GM12878 (cell line): ENCODE data around the gene REPS2.

Source experiments
- EGR1 ChIP-seq, 2 experiments: IDR thresholded peaks; 1 replicate in 1 of 2; 2 replicates in 1 of 2; pipeline ENCODE4 v1.6.1; 2011 to 2012; ENCODE audit warnings: low read depth in 2 of 2, low read length in 2 of 2, borderline replicate concordance in 1 of 2, mild to moderate bottlenecking in 1 of 2, moderate library complexity in 1 of 2
- EP300 ChIP-seq, 2 experiments: fragments of 150-350 bp in 1 of 2; IDR thresholded peaks; 2 replicates each; pipeline ENCODE4 v1.6.1; 2011 to 2012; ENCODE audit warnings: low read depth in 2 of 2, low read length in 2 of 2, borderline replicate concordance in 1 of 2, improper control_type of control experiment in 1 of 2, inconsistent platforms in 1 of 2; ENCODE audit not compliant: control insufficient read depth in 1 of 2
- PAX8 ChIP-seq: fragments of 450-650 bp; IDR thresholded peaks from 2 replicates; pipeline ENCODE4 v1.6.1; 2017; ENCODE audit warnings: mild to moderate bottlenecking, moderate library complexity
- POLR2A ChIP-seq: IDR thresholded peaks from 2 replicates; pipeline ENCODE4 v1.6.1; 2011; ENCODE audit warnings: low read depth, mild to moderate bottlenecking, low read length
- RAD21 ChIP-seq: IDR thresholded peaks from 2 replicates; pipeline ENCODE4 v1.6.1; 2011; ENCODE audit warnings: mild to moderate bottlenecking, low read depth, low read length, moderate library complexity; ENCODE audit not compliant: insufficient read depth
- SP1 ChIP-seq: IDR thresholded peaks from one replicate; pipeline ENCODE4 v1.6.1; 2011; ENCODE audit warnings: low read depth, low read length
- TAF1 ChIP-seq: IDR thresholded peaks from 2 replicates; pipeline ENCODE4 v1.6.1; 2011; ENCODE audit warnings: mild to moderate bottlenecking, low read depth, low read length, borderline replicate concordance
- TF ChIP-seq, protein P1 (sequence below), 3 experiments: IDR thresholded peaks in 2 of 3; conservative IDR thresholded peaks in 1 of 3; 2 replicates each; pipeline ENCODE4 v1.5.1; 2011; ENCODE audit warnings: low read depth in 3 of 3, low read length in 3 of 3, mild to moderate bottlenecking in 3 of 3, control low read depth in 2 of 3, moderate library complexity in 2 of 3, inconsistent platforms in 1 of 3, mixed read lengths in 1 of 3; ENCODE audit not compliant: control insufficient read depth in 2 of 3, insufficient read depth in 1 of 3; ENCODE audit errors: extremely low read depth in 1 of 3
- TF ChIP-seq, protein P2 (sequence below): IDR thresholded peaks from 2 replicates; pipeline ENCODE4 v1.6.1; 2012; ENCODE audit warnings: mild to moderate bottlenecking, low read depth, low read length

DNA sequence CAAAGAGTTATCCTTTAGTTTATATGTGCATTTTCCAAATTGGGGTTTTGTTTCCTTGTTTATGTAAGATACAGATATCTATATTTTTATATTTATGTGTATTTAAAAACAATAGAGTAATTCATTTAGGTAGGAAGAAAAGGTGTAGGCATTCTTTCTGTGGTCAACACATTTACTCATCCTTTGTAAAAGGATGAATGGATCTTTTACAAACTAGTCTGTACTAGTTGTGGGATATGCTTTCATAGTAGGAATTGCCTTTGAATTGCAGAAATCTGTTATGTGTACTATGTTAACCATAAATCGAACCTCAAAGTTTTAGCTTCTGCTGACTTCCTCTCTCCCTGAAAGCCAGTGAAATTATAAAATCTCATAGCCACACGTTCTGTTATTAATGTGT lies 128.5 kb downstream of the REPS2 start:
- TF ChIP-seq SP1 = no peak
- TF ChIP-seq EP300 (IDR thresholded peaks at IDR 0.05; ENCODE audit: borderline replicate concordance in 1 of 2, control insufficient read depth in 1 of 2, low read depth in 2 of 2, low read length in 2 of 2) = no peak
- TF ChIP-seq POLR2A = no peak
- TF ChIP-seq PAX8 = no peak
- no peak for TF ChIP-seq TAF1
- TF ChIP-seq, protein P1, sequence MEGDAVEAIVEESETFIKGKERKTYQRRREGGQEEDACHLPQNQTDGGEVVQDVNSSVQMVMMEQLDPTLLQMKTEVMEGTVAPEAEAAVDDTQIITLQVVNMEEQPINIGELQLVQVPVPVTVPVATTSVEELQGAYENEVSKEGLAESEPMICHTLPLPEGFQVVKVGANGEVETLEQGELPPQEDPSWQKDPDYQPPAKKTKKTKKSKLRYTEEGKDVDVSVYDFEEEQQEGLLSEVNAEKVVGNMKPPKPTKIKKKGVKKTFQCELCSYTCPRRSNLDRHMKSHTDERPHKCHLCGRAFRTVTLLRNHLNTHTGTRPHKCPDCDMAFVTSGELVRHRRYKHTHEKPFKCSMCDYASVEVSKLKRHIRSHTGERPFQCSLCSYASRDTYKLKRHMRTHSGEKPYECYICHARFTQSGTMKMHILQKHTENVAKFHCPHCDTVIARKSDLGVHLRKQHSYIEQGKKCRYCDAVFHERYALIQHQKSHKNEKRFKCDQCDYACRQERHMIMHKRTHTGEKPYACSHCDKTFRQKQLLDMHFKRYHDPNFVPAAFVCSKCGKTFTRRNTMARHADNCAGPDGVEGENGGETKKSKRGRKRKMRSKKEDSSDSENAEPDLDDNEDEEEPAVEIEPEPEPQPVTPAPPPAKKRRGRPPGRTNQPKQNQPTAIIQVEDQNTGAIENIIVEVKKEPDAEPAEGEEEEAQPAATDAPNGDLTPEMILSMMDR (IDR thresholded peaks at IDR 0.05 in 2 of 3, conservative IDR thresholded peaks at IDR 0.05 in 1 of 3; ENCODE audit: control insufficient read depth in 2 of 3, extremely low read depth in 1 of 3, insufficient read depth in 1 of 3, low read depth in 3 of 3, low read length in 3 of 3) = no peak
- no peak for TF ChIP-seq RAD21
- TF ChIP-seq EGR1 (IDR thresholded peaks at IDR 0.05; ENCODE audit: borderline replicate concordance in 1 of 2, low read depth in 2 of 2, low read length in 2 of 2) = no peak
- TF ChIP-seq, protein P2, sequence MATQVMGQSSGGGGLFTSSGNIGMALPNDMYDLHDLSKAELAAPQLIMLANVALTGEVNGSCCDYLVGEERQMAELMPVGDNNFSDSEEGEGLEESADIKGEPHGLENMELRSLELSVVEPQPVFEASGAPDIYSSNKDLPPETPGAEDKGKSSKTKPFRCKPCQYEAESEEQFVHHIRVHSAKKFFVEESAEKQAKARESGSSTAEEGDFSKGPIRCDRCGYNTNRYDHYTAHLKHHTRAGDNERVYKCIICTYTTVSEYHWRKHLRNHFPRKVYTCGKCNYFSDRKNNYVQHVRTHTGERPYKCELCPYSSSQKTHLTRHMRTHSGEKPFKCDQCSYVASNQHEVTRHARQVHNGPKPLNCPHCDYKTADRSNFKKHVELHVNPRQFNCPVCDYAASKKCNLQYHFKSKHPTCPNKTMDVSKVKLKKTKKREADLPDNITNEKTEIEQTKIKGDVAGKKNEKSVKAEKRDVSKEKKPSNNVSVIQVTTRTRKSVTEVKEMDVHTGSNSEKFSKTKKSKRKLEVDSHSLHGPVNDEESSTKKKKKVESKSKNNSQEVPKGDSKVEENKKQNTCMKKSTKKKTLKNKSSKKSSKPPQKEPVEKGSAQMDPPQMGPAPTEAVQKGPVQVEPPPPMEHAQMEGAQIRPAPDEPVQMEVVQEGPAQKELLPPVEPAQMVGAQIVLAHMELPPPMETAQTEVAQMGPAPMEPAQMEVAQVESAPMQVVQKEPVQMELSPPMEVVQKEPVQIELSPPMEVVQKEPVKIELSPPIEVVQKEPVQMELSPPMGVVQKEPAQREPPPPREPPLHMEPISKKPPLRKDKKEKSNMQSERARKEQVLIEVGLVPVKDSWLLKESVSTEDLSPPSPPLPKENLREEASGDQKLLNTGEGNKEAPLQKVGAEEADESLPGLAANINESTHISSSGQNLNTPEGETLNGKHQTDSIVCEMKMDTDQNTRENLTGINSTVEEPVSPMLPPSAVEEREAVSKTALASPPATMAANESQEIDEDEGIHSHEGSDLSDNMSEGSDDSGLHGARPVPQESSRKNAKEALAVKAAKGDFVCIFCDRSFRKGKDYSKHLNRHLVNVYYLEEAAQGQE = no peak
